CD8-positive, alpha-beta memory T cell (primary cell): ENCODE data around the gene CAMK4. TPM values are rescaled to one million over a fixed set of nuclear protein-coding genes. Genes with fewer than 3 reads are reported as not detected.
A peak's percentile ranks its signal among the peaks of the same experiment; 100 is the strongest.

Experiments
- CTCF ChIA-PET: fragments of 350-600 bp; sonication (Branson Sonifier 250); formaldehyde crosslinking; loops from one replicate; lab custom pipeline; 2021; ENCODE audit warnings: antibody characterized with exemption; lab: Charles Lee
- POLR2A ChIA-PET: fragments of 350-600 bp; sonication (Branson Sonifier 250); formaldehyde crosslinking; loops from one replicate; lab custom pipeline; 2021; ENCODE audit warnings: antibody characterized with exemption; lab: Charles Lee
- DNase-seq, 5 donors: peaks; one replicate each; pipeline versions ENCODE4 v3.0.0 to v3.0.0-alpha.2; 2020 to 2022; ENCODE audit warnings: mixed read lengths in 1 of 5
- H3K27ac ChIP-seq: one replicate; pipeline ENCODE4 v1.7.0; 2013; ENCODE audit warnings: low read depth, mild to moderate bottlenecking, low read length, moderate library complexity
- H3K27me3 ChIP-seq: 2 replicates; pipeline ENCODE4 v1.7.0; 2013; ENCODE audit warnings: low read length, mild to moderate bottlenecking; ENCODE audit not compliant: insufficient read depth, poor library complexity, severe bottlenecking
- H3K36me3 ChIP-seq: 2 replicates; pipeline ENCODE4 v1.7.0; 2013; ENCODE audit warnings: mild to moderate bottlenecking, low read length, moderate library complexity; ENCODE audit not compliant: insufficient read depth
- H3K4me1 ChIP-seq: 2 replicates; pipeline ENCODE4 v1.7.0; 2013; ENCODE audit warnings: mild to moderate bottlenecking, low read length, moderate library complexity; ENCODE audit not compliant: insufficient read depth
- H3K4me3 ChIP-seq: 2 replicates; pipeline ENCODE4 v1.7.0; 2013; ENCODE audit warnings: mild to moderate bottlenecking, low read length
- H3K9me3 ChIP-seq: 2 replicates; pipeline ENCODE4 v1.7.0; 2013; ENCODE audit warnings: mild to moderate bottlenecking, low read length
- H3K27ac Mint-ChIP-seq, 8 donors: one replicate each; pipeline ENCODE4 v1.8.0; 2020 to 2021; ENCODE audit warnings: mixed read lengths in 8 of 8, mild to moderate bottlenecking in 6 of 8, inconsistent platforms in 3 of 8, moderate library complexity in 3 of 8
- H3K27me3 Mint-ChIP-seq, 2 donors: one replicate each; pipeline ENCODE4 v1.8.0; 2020 to 2021; ENCODE audit warnings: mixed read lengths in 2 of 2, mild to moderate bottlenecking in 1 of 2, moderate library complexity in 1 of 2
- H3K36me3 Mint-ChIP-seq, 3 donors: one replicate each; pipeline ENCODE4 v1.8.0; 2020 to 2021; ENCODE audit warnings: mixed read lengths in 3 of 3, inconsistent platforms in 1 of 3, mild to moderate bottlenecking in 1 of 3
- H3K4me1 Mint-ChIP-seq, 3 donors: one replicate each; pipeline ENCODE4 v1.8.0; 2020 to 2021; ENCODE audit warnings: mixed read lengths in 3 of 3, inconsistent platforms in 1 of 3, mild to moderate bottlenecking in 1 of 3
- H3K4me3 Mint-ChIP-seq, 7 donors: one replicate each; pipeline ENCODE4 v1.8.0; 2020 to 2021; ENCODE audit warnings: mixed read lengths in 7 of 7, mild to moderate bottlenecking in 6 of 7, moderate library complexity in 4 of 7, inconsistent platforms in 2 of 7
- H3K9me3 Mint-ChIP-seq, 5 donors: one replicate each; pipeline ENCODE4 v1.8.0; 2020 to 2022; ENCODE audit warnings: mixed read lengths in 5 of 5, mild to moderate bottlenecking in 3 of 5, moderate library complexity in 2 of 5, inconsistent platforms in 1 of 5
- polyA plus RNA-seq: library from polyadenylated mRNA; unstranded; fragments of 300-500 nt; fragmentation: Illumina TruSeq; gene quantifications from one replicate; pipeline ENCODE4 v1.2.3, GENCODE V29; 2021
- total RNA-seq, 2 experiments: library from RNA; stranded (reverse); gene quantifications; one replicate each; pipeline ENCODE4 v1.2.3, GENCODE V29; 2021

Gene CAMK4
- total and polyA plus RNA-seq, 3 experiments from 2014 or later: 57.4 to 84.5 (median 68.7) TPM

GRCh38 chr5:111310711-111311620, 86.8 kb downstream of the CAMK4 start:
- Histone ChIP-seq H3K27me3 (no peaks in the 10 kb centered on the region), H3K4me1 (peaks cover 19% of the 10 kb centered on the region), H3K27ac (no peak overlapping the region), H3K4me3 (no peak overlapping the region), H3K9me3 (no peaks in the 10 kb centered on the region), H3K36me3 (no peaks in the 10 kb centered on the region)
- peaks cover 55 to 75% (median 69%) of the 10 kb centered on the region in 3 donors for H3K4me1 Mint-ChIP-seq
- no peaks in the 10 kb centered on the region for H3K9me3 Mint-ChIP-seq
- H3K27ac Mint-ChIP-seq: peak overlapping the region in 6 of 8 donors; percentile 8 to 29 (median 22)
- H3K27me3 Mint-ChIP-seq: no peaks in the 10 kb centered on the region
- ChIA-PET POLR2A (no interaction called here), CTCF (interaction anchor here (0.5 kb wide), 1 partner anchor 1554 kb away, joined by 3 read pairs; no protein-coding TSS in a partner anchor)
- H3K36me3 Mint-ChIP-seq: peaks cover 0 to 1% (median 0%) of the 10 kb centered on the region in 3 donors
- DNase-seq: no peak
- H3K4me3 Mint-ChIP-seq: peak overlapping the region in 1 of 7 donors; percentile 14

- Mint-ChIP-seq H3K36me3 (peaks cover 0 to 1% (median 0%) of the 10 kb centered on the region in 3 donors), H3K4me3 (no peak overlapping the region), H3K27ac (peak overlapping the region in 6 of 8 donors; percentile 0 to 27 (median 14)), H3K27me3 (no peaks in the 10 kb centered on the region), H3K9me3 (no peaks in the 10 kb centered on the region), H3K4me1 (peaks cover 61 to 82% (median 76%) of the 10 kb centered on the region in 3 donors)
- H3K36me3 ChIP-seq: no peaks in the 10 kb centered on the region
- H3K27me3 ChIP-seq: no peaks in the 10 kb centered on the region
- no peak for DNase-seq
- POLR2A ChIA-PET: no interaction called here
- no peak overlapping the region for H3K4me3 ChIP-seq
- CTCF ChIA-PET: no interaction called here
- H3K27ac ChIP-seq: no peak overlapping the region
- peaks cover 23% of the 10 kb centered on the region for H3K4me1 ChIP-seq
- H3K9me3 ChIP-seq: no peaks in the 10 kb centered on the region
Observed at GRCh38 chr5:111311666-111312065, 87.5 kb downstream of the CAMK4 start.

GRCh38 chr5:111313017-111313724, 89.0 kb downstream of the CAMK4 start:
- ChIA-PET CTCF (no interaction called here), POLR2A (no interaction called here)
- Mint-ChIP-seq H3K27ac (peak overlapping the region in 6 of 8 donors; percentile 4 to 75 (median 68)), H3K4me3 (peak overlapping the region in 1 of 7 donors; percentile 27), H3K27me3 (no peaks in the 10 kb centered on the region), H3K36me3 (peaks cover 0 to 1% (median 0%) of the 10 kb centered on the region in 3 donors), H3K9me3 (no peaks in the 10 kb centered on the region), H3K4me1 (peaks cover 66 to 96% (median 85%) of the 10 kb centered on the region in 3 donors)
- peaks cover 23% of the 10 kb centered on the region for H3K4me1 ChIP-seq
- no peaks in the 10 kb centered on the region for H3K9me3 ChIP-seq
- no peak for DNase-seq
- no peak overlapping the region for H3K4me3 ChIP-seq
- no peaks in the 10 kb centered on the region for H3K27me3 ChIP-seq
- no peaks in the 10 kb centered on the region for H3K36me3 ChIP-seq
- no peak overlapping the region for H3K27ac ChIP-seq

GRCh38 chr5:111320953-111321352, 96.8 kb downstream of the CAMK4 start:
- no peak overlapping the region for H3K27ac ChIP-seq
- Mint-ChIP-seq H3K9me3 (peaks cover 4 to 20% (median 16%) of the 10 kb centered on the region in 5 donors), H3K4me1 (peaks cover 54 to 78% (median 72%) of the 10 kb centered on the region in 3 donors), H3K27me3 (no peaks in the 10 kb centered on the region), H3K36me3 (peaks cover 15 to 36% (median 24%) of the 10 kb centered on the region in 3 donors), H3K27ac (peak overlapping the region in 7 of 8 donors; percentile 18 to 94 (median 48)), H3K4me3 (peak overlapping the region in 3 of 7 donors; percentile 23 to 41 (median 28))
- H3K4me1 ChIP-seq: peaks cover 15% of the 10 kb centered on the region
- ChIA-PET POLR2A (no interaction called here), CTCF (interaction anchor here (1.3 kb wide), 1 partner anchor 23 kb away, joined by 3 read pairs; no protein-coding TSS in a partner anchor)
- no peaks in the 10 kb centered on the region for H3K27me3 ChIP-seq
- H3K36me3 ChIP-seq: no peaks in the 10 kb centered on the region
- no peak for DNase-seq
- no peak overlapping the region for H3K4me3 ChIP-seq
- no peaks in the 10 kb centered on the region for H3K9me3 ChIP-seq

GRCh38 chr5:111321376-111321775, 97.2 kb downstream of the CAMK4 start:
- ChIA-PET POLR2A (no interaction called here), CTCF (no interaction called here)
- DNase-seq: no peak
- H3K27ac ChIP-seq: no peak overlapping the region
- H3K27me3 ChIP-seq: no peaks in the 10 kb centered on the region
- no peak overlapping the region for H3K4me3 Mint-ChIP-seq
- peak overlapping the region in 2 of 8 donors; percentile 18 to 45 for H3K27ac Mint-ChIP-seq
- peaks cover 15 to 37% (median 27%) of the 10 kb centered on the region in 3 donors for H3K36me3 Mint-ChIP-seq
- H3K4me1 ChIP-seq: peaks cover 12% of the 10 kb centered on the region
- H3K4me3 ChIP-seq: no peak overlapping the region
- no peaks in the 10 kb centered on the region for H3K9me3 ChIP-seq
- peaks cover 50 to 76% (median 69%) of the 10 kb centered on the region in 3 donors for H3K4me1 Mint-ChIP-seq
- H3K9me3 Mint-ChIP-seq: peaks cover 4 to 20% (median 16%) of the 10 kb centered on the region in 5 donors
- H3K36me3 ChIP-seq: no peaks in the 10 kb centered on the region
- no peaks in the 10 kb centered on the region for H3K27me3 Mint-ChIP-seq

GRCh38 chr5:111326551-111326950, 102.4 kb downstream of the CAMK4 start:
- Mint-ChIP-seq H3K27me3 (no peaks in the 10 kb centered on the region), H3K9me3 (peaks cover 14 to 28% (median 26%) of the 10 kb centered on the region in 5 donors), H3K27ac (no peak overlapping the region), H3K4me1 (peaks cover 27 to 40% (median 32%) of the 10 kb centered on the region in 3 donors), H3K36me3 (peaks cover 21 to 42% (median 42%) of the 10 kb centered on the region in 3 donors), H3K4me3 (no peak overlapping the region)
- Histone ChIP-seq H3K4me3 (no peak overlapping the region), H3K27me3 (no peaks in the 10 kb centered on the region), H3K27ac (no peak overlapping the region), H3K9me3 (no peaks in the 10 kb centered on the region), H3K4me1 (peaks cover 1% of the 10 kb centered on the region), H3K36me3 (no peaks in the 10 kb centered on the region)
- POLR2A ChIA-PET: no interaction called here
- DNase-seq: no peak
- CTCF ChIA-PET: no interaction called here

GRCh38 chr5:111337133-111337532, 112.9 kb downstream of the CAMK4 start:
- peak overlapping the region in 3 of 8 donors; percentile 27 to 38 (median 28) for H3K27ac Mint-ChIP-seq
- no peaks in the 10 kb centered on the region for H3K36me3 ChIP-seq
- DNase-seq: no peak
- H3K27me3 ChIP-seq: no peaks in the 10 kb centered on the region
- ChIA-PET CTCF (no interaction called here), POLR2A (no interaction called here)
- no peak overlapping the region for H3K4me3 ChIP-seq
- peaks cover 77 to 96% (median 93%) of the 10 kb centered on the region in 3 donors for H3K4me1 Mint-ChIP-seq
- H3K36me3 Mint-ChIP-seq: no peaks in the 10 kb centered on the region
- H3K9me3 Mint-ChIP-seq: no peaks in the 10 kb centered on the region
- H3K27me3 Mint-ChIP-seq: no peaks in the 10 kb centered on the region
- H3K4me3 Mint-ChIP-seq: peak overlapping the region in 4 of 7 donors; percentile 14 to 33 (median 23)
- no peaks in the 10 kb centered on the region for H3K9me3 ChIP-seq
- peaks cover 25% of the 10 kb centered on the region for H3K4me1 ChIP-seq
- no peak overlapping the region for H3K27ac ChIP-seq
